GM19468 (cell line): ENCODE measurements around the gene FBXO21.

Experiments
- ATAC-seq: cut with Tn5 transposase; IDR thresholded peaks from one replicate; pipeline ENCODE4 v1.9.1; 2021; ENCODE audit warnings: mild to moderate bottlenecking, moderate library complexity, moderate number of reproducible peaks; ENCODE audit not compliant: unreplicated experiment; ENCODE audit errors: extremely low read depth

FBXO21 gene

GRCh38 chr12:117142094-117142493, 48.2 kb downstream of the FBXO21 start:
- ATAC-seq, result no peak

- no peak for ATAC-seq
Measured at GRCh38 chr12:117141097-117141898, 49.0 kb downstream of the FBXO21 start.

GRCh38 chr12:117140397-117141096, 49.7 kb downstream of the FBXO21 start:
- no peak for ATAC-seq

GRCh38 chr12:117139025-117139717, 51.1 kb downstream of the FBXO21 start:
- ATAC-seq, result no peak

GRCh38 chr12:117134721-117135120, 55.5 kb downstream of the FBXO21 start:
- ATAC-seq, result no peak

- no peak for ATAC-seq
Measured at GRCh38 chr12:117134059-117134458, 56.2 kb downstream of the FBXO21 start.

- ATAC-seq, result no peak
Measured at GRCh38 chr12:117130801-117131200, 59.5 kb downstream of the FBXO21 start.

- ATAC-seq, result no peak
Measured at GRCh38 chr12:117129391-117129790, 60.9 kb downstream of the FBXO21 start.

- ATAC-seq, result no peak
Measured at GRCh38 chr12:117127933-117128823, 62.1 kb downstream of the FBXO21 start.

GRCh38 chr12:117126335-117126734, 63.9 kb downstream of the FBXO21 start:
- no peak for ATAC-seq

GRCh38 chr12:117125767-117126166, 64.5 kb downstream of the FBXO21 start:
- no peak for ATAC-seq

GRCh38 chr12:117125272-117125613, 65.0 kb downstream of the FBXO21 start:
- ATAC-seq, result no peak

- ATAC-seq, result no peak
Measured at GRCh38 chr12:117124421-117125271, 65.6 kb downstream of the FBXO21 start.

- no peak for ATAC-seq
Measured at GRCh38 chr12:117121441-117121840, 68.8 kb downstream of the FBXO21 start.

GRCh38 chr12:117120787-117121186, 69.5 kb downstream of the FBXO21 start:
- no peak for ATAC-seq

GRCh38 chr12:117119592-117120198, 70.6 kb downstream of the FBXO21 start:
- no peak for ATAC-seq

GRCh38 chr12:117118838-117119591, 71.3 kb downstream of the FBXO21 start:
- no peak for ATAC-seq

- no peak for ATAC-seq
Measured at GRCh38 chr12:117114784-117115183, 75.5 kb downstream of the FBXO21 start.
